ENCODE measurements around the gene MRPL24. TPM values are rescaled to one million over a fixed set of nuclear protein-coding genes. Genes with fewer than 3 reads are reported as not detected.
"Not testable (repeated sequence)": the region's sequence is repeated elsewhere in the genome, so short reads cannot be mapped to it uniquely, and the experiment has no call there.

MRPL24 gene
- total RNA-seq, result 35.0 TPM

GRCh38 chr1:156740741-156741480 is at the start of gene MRPL24:
Gene MRPL24 (minus strand): TSS chr1:156741088. CDS start chr1:156738704, 2,384 bp downstream.
- DNase-seq, result peak; percentile 100

- DNase-seq, result no peak
These were observed 48.9 kb upstream of the MRPL24 start for GRCh38 chr1:156789621-156790318.

GRCh38 chr1:156788136-156788535 is 47.2 kb upstream of the MRPL24 start:
- no peak for DNase-seq

- DNase-seq, result no peak
These were observed 45.8 kb upstream of the MRPL24 start for GRCh38 chr1:156786640-156787039.

GRCh38 chr1:156785458-156785857 is 44.6 kb upstream of the MRPL24 start:
- no peak for DNase-seq

GRCh38 chr1:156781585-156782186 is 40.8 kb upstream of the MRPL24 start:
- no peak for DNase-seq

GRCh38 chr1:156777573-156777972 is 36.7 kb upstream of the MRPL24 start:
- DNase-seq, result no peak

- no peak for DNase-seq
These were observed 36.1 kb upstream of the MRPL24 start for GRCh38 chr1:156776942-156777341.

- no peak for DNase-seq
These were observed 34.9 kb upstream of the MRPL24 start for GRCh38 chr1:156775799-156776198.

GRCh38 chr1:156773607-156774006 is 32.7 kb upstream of the MRPL24 start:
- DNase-seq, result no peak

- no peak for DNase-seq
These were observed 32.0 kb upstream of the MRPL24 start for GRCh38 chr1:156772728-156773497.

GRCh38 chr1:156772222-156772621 is 31.3 kb upstream of the MRPL24 start:
- no peak for DNase-seq

GRCh38 chr1:156768610-156769295 is 27.9 kb upstream of the MRPL24 start:
- no peak for DNase-seq

GRCh38 chr1:156767879-156768604 is 27.2 kb upstream of the MRPL24 start:
- peak; percentile 54 for DNase-seq

- DNase-seq, result peak; percentile 100
These were observed 26.4 kb upstream of the MRPL24 start, which contains the start of gene PRCC for GRCh38 chr1:156767101-156767878. Gene PRCC (plus strand): TSS chr1:156767535. CDS start chr1:156767772, 237 bp downstream.

- DNase-seq, result no peak
These were observed 25.6 kb upstream of the MRPL24 start for GRCh38 chr1:156766298-156767100.

- DNase-seq, result no peak
These were observed 24.8 kb upstream of the MRPL24 start for GRCh38 chr1:156765666-156766065.

- not testable (repeated sequence) for DNase-seq
These were observed 24.2 kb upstream of the MRPL24 start for GRCh38 chr1:156765136-156765535.

GRCh38 chr1:156760796-156761104 is 19.9 kb upstream of the MRPL24 start:
- no peak for DNase-seq

Data from tongue (tissue), 2 donors.